ENCODE results near the gene IQGAP2.

DNA sequence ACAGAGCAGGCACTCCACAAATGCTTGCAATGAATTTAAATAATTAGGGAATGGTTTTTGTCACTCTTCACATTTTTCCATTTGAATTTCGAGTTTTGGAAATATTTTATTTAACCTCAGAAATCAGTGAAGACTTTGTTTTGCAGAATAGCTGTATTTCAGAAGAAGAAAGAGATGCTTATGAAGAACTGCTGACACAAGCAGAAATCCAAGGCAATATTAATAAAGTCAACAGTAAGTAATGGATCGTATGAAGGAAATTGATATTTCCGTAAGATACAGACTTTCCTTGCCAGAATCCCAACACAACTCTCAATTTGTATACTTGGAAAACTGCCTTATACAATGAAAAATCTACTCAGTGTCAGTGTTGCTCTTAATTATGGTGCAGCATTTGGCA is 189.6 kb downstream of the IQGAP2 start:
- TF ChIP-seq POLR2A (IDR thresholded peaks at IDR 0.05), result no peak
- TF ChIP-seq, protein P1, sequence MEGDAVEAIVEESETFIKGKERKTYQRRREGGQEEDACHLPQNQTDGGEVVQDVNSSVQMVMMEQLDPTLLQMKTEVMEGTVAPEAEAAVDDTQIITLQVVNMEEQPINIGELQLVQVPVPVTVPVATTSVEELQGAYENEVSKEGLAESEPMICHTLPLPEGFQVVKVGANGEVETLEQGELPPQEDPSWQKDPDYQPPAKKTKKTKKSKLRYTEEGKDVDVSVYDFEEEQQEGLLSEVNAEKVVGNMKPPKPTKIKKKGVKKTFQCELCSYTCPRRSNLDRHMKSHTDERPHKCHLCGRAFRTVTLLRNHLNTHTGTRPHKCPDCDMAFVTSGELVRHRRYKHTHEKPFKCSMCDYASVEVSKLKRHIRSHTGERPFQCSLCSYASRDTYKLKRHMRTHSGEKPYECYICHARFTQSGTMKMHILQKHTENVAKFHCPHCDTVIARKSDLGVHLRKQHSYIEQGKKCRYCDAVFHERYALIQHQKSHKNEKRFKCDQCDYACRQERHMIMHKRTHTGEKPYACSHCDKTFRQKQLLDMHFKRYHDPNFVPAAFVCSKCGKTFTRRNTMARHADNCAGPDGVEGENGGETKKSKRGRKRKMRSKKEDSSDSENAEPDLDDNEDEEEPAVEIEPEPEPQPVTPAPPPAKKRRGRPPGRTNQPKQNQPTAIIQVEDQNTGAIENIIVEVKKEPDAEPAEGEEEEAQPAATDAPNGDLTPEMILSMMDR (IDR thresholded peaks at IDR 0.05), result no peak

Data from right lobe of liver (tissue), 4 donors.